Stimulated activated CD8-positive, alpha-beta memory T cell treated with anti-CD3 and anti-CD28 coated beads, Interleukin-15, amount 100 ng/mL, for 48 hours (primary cell): ENCODE results near the gene PKD1L1.

Experiments used
- DNase-seq, 2 donors: peaks; one replicate each; pipeline ENCODE4 v3.0.0-alpha.2; 2020; ENCODE audit warnings: low read depth in 2 of 2

Gene PKD1L1

DNA sequence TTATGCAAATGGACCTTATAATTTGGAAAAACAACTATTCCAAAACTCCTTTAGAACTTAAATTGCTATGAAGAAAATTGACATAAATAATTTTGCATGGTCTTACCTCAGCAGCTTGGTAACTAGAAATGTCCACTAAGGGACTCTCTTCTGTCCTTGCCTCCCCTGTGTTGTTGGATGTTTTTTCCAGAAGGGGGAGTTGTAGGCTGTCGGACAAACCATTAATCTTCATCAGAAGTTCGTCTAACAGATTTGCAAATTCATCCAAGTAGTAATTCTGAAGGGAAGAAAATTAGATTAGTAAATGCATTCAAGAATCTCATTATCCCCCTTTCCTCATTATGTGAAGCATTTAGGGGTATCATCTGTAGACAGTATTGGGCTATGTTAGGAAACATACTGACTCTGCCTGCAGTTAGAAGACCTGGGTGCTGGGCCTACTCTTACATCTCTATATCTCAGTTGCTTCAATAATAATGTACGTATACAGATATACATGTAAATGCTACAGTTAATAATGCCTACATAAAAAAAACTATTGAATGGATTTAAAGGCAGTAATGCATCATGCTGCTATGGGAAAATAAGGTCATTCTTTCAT, 155.6 kb downstream of the PKD1L1 start:
- no peak for DNase-seq

DNA sequence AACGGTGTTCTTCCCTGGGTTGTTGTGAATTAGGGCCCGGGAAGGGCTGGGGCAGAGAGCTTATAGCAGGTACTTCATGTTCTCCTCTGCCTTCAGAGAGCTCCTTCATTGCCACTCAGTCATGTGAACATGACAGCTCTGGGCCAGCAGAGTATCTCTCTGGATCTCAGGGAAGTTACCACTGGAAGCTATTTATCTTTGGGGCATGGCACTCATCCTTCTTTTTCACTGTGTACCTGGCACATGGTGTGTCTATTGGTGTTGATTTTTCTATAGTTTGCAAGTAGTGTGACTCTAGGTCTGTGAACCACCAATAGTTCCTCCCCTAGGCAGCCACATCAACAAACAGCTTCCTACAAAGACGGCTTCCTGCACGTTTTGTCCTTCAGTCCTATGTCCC, 156.6 kb downstream of the PKD1L1 start:
- no peak for DNase-seq

DNA sequence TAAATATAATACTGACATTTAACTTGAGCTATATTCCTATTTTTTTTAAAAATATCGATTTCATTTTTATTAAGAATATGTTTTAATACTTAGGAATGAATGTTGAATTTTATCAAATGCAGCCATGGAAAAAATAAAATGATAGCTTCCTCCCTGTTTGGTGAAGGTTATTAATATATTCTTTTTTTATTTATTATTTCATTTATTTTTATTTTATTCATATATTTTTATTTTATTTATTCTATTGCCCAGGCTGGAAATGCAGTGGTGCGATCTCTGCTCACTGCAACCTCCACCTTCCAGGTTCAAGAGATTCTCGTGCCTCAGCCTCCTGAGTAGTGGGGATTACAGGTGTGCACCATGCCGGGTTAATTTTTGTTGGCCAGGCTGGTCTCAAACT, 160.2 kb downstream of the PKD1L1 start:
- no peak for DNase-seq

DNA sequence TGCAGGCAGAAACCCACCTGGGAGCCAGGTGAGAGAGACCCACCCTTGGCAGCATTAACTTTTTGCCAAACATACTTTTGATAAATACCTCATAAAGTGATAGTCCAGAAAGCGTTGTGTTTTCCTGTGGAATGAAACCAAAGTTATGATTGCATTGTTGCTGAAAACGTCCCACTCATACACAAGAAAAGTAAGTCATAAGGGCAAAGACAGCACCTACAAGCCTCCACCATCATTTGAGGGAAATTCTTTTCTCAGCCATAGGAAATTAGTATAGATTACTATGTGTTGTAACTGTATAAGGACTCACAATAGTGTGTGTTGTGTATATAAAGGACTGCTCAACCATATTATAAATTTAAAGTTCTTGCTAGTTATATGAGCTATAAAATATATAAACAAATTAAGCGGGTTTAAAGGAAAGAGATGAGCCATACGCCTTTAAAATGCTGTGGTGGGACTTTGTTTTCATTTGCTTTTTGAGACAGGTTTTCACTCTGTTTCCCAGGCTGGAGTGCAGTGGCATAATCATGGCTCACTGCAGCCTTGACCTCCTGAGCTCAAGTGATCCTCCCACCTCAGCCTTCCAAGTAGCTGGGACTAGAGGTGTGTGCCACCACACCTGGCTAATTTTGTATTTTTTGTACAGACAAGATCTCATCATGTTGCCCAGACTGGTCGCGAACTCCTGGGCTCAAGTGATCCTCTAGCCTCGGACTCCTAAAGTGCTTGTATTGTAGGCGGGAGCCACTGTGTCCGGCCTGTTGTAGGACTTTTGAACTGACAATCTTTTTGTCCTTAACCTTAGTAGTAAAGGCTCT, 160.8 kb downstream of the PKD1L1 start:
- no peak for DNase-seq

DNA sequence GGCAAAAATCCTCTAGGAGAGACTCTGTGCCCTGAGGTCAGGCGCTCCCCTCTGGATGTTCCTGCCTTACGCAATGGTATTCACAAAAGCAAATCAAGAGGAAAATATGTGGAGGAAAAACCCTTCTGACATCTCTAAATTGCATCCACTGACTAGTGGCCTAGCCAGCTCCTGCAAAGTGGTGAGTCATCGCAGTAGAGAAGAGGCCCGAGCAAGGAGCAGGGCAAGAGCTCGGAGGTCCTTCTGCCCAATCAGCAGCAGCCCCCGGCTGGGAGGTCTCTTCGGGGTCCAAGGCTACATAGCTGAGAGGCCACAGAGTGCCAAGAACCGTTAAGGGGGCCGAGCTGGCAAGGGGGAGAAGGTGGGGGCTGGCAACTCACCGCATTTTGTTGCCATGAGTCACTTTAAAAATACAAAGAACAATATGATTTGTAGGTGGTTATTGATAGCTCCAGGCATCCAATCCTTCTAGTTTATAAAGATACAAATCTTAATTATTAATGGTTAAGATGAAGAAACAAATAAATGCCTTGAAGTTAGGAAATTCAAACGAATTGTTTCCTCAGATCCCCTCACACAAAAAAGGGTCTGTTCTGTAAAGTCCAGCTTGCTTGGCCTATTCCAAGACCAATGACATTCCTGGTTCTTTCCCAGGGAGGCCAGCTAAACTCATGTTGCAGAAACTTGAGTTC, 161.6 kb downstream of the PKD1L1 start:
- no peak for DNase-seq

DNA sequence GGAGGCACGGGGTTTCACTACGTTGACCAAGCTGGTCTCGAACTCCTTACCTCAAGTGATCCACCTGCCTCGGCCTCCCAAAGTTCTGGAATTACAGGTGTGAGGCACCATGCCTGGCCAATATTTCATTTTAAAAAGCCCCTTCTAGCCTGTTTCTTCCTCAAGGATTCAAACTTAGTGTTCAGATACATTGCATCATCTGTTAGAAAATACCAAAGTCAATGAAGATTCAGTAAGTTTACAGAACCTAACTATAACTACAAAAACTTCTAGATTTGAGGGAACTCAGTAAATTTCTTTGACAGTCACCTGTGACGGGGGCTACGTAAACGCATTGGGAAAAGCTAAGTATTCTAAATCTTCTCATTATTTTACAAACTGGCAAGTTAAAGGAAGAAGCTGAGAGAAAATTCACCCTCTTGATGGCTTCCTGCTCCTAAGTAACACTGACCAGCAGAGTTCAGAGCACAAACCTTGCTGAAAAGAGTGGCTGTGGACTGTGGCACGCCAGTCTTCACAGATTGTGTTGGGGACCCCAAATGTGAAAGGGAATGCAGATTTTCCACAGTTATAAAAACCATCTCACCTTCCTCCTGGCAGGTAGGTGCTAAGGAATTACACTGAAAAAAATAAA, 162.2 kb downstream of the PKD1L1 start:
- DNase-seq = no peak

DNA sequence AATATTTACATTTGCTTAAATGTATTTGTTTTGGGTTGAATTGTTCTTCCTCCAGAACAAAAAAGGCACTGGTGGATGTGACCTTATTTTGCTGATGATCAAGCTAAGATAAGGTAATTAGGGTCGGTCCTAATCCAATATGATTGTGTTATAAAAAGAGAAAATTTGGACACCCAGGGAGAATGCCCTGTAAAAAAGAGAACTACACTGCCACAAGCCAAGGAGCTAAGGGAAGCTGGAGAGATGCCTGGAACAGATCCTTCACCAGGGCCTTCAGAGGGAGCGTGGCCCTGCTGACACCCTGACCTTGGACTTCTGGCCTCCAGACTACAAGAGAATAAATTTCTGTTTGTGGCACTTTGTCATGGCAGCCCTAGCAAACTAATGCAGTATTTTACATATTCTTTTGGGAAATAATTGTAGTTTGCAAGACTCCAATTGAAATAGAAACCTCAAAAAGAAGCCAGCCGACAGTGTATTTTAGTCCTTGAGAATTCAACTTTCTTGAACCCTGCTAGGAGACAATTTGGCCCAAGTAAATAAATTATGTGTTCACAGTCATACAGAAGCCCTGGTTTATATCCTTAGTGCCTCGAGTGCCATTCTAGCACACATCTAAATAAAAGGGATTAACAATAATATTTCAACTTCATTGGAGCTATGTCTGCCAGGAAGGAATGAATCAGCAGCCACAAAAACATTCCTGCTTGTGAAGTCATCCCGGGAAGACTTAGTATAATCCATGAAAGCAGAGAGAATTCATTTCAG, 164.6 kb downstream of the PKD1L1 start:
- no peak for DNase-seq

DNA sequence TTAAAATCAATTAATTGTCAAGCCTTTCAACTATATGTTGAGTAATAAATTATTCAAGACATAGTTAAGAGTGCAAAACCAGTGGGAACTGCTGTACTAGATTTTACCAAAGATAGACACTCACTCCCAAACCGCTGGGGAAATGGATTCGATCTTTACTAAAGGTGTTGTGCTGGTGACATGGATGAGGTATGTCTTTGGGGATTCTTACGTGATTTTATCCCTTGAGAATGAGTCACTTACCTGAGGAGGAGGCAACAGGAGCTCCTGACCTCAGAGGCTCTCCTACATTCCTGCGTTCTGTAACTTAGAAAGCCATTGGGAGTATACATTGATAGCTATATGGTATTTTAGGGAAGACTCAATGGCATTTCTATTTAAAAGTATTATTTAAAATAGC, 165.5 kb downstream of the PKD1L1 start:
- no peak for DNase-seq

DNA sequence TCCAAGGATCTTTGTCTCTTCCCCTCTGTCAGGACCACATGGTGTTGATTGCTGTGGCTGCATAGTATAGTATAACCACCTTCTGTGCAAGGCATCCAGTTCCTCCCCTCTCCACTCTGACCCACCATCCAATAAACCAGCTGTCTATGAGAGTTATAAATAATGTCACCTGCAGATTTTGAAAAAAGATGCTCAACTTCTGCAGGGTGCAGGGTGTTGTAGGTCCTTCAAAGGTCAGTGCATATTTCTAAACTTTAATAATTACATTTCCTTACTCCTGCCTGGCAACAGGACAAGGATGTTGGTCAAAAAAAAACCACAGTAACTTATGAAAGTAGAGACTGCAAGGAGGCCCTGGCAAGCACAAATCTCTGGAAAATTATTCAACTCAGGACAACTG, 166.2 kb downstream of the PKD1L1 start:
- DNase-seq = no peak

DNA sequence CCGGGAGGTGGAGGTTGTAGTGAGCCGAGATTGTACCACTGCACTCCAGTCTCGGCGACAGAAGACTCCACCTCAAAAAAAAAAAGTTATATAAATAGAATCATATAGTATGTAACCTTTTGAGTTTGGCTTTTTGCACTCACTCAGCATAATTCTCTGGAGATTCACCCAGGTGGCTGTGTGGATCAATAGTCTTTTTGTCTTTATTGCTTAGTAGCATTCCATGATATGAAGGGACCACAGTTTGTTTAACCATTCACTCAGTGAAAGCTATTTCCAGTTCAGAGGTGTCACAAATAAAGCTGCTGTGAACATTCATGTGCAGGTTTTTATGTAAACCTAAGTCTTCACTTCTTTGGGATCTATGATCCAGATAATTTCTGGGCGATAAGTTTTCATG, 167.7 kb downstream of the PKD1L1 start:
- DNase-seq = no peak

DNA sequence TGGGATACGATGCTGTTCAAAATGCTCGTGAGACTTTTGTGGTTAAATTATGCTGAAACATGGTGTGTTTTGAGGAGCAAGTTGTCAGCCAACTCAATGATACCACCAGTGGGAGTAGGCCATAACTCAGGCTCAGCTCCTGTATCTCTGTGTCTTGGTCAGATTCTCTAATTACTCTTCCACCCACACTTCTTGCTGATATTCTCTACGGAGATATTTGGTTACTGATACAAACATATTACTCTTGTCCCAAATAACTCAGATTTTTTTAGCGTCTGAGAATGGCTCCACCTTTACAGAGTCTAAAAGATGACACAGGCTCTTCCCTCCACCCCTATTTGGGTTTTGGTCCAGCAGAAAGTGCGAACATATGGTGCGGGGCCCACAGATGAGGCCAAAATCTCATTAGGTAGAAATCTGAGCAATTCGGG, 168.9 kb downstream of the PKD1L1 start:
- no peak for DNase-seq

DNA sequence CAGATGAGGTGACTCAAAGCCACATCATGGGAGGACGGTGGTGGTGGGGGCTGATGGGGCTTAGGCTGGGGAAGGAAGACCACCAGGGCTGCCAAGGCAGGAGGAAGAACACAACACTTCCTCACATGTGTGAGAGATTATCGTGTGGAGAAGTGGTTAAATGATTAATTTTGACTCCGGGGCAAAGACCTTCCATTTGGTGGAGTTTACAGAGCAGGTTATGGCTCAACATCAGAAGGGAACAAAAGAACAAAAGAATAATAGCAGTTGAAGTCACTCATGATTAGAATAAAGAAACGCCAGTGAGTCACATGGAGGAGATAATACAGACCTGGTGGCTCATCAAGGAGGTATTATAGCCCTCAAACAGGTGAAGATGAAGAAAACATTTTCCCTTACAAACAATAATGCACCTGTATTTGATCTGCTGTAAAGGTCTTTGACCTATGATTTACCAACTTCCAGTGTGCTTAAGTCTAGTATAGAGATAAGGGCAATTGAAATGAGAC, 170.1 kb downstream of the PKD1L1 start:
- no peak for DNase-seq

DNA sequence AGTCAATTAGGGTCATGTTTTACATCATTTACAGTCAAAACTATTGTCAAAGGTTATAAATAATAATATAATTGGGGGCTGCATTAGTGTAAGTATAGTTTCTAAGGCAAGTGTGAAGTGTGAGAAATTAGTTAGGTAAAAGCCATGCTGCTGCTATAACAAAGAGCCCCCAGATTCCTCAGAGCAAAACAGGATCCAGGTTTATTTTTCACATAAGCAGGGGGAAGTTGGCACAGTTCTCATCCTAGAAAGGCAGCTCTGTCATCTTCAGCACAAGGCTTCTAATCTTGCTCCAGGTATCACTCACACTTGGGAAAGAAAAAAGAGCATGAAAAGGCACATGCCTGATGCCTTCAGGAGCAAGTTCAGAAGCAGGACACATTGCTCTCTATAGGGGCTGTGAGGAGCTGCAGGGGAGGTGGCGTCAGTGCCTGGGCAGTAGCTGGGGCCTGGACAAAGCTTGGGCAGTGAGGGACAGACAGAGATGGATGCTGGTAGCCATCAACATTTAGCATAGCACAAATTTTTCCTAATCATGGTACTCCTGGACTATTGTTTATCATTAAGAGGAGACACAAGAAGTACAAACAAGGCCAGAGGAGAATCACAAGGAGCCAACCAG, 170.6 kb downstream of the PKD1L1 start:
- DNase-seq = no peak

DNA sequence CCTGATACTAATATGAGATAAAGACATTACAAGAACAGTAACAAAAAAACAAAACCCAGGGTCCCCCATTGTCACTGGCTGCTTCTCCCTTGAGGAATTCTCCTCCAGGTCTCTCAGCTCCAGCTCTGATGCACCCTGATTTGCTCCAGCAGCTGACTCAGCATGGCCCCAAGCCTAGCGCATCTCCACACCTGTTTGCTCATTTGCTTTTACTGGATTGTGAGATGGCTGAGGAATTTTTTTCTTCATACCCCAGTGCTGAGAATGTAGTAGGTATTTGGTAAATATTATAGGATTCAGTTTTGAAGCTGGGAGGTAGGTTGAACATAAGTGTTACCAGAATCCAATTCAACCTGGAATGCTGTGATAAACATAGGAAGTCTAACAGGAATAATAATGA, 171.9 kb downstream of the PKD1L1 start:
- no peak for DNase-seq

DNA sequence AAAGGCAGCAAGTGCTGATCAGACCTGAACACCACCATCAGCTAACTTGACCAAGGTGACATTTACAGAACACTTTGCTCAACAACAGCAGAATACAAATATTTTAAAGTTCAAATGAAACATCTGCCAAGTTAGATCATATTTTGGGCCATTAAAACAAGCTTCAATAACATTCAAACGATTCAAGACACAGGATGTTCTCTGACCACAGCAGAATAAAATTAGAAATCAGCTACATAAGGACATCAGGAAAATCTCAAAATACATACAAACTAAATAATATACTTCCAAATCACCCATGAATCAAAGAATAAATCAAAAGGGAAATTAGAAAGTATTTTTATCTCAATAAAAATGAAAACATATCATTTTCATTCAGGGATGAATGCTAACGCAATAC, 173.0 kb downstream of the PKD1L1 start:
- no peak for DNase-seq

DNA sequence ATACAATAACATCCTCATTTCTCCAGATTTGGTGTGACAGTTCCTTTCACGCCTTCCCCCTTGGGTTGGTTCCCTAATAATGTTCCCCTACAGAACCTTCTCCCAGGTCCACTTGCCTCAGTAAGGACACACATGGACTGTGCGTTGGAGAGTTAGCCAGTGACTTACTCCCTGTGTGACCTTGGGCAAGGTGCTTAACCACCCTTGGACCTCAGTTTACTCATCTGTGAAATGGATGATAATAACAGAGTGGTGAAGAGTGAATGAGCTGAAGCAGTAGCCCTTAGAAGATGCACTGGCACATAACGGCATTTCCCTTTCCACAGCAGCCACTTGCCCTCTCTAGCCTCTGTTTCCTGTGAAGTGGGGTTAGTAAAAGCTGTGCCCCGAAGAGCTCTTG, 175.8 kb downstream of the PKD1L1 start:
- no peak for DNase-seq

DNA sequence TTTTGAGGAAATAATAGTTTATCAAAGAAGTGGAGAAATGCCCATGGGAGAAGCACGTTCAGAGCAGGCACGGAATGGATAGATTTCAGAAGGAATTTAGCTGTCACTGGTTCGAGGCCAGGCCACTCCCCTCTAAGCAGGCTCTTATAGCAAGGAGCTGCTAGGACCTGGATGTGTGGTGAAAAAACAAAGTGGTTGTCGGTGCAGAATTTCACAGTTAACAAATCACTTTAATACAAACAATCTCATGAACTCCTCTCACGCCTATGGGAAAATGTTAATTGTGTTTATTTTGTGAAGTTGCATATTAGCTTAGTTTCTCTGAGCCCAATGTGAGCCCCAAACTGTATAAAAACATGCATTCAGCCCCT, 176.3 kb downstream of the PKD1L1 start:
- no peak for DNase-seq

DNA sequence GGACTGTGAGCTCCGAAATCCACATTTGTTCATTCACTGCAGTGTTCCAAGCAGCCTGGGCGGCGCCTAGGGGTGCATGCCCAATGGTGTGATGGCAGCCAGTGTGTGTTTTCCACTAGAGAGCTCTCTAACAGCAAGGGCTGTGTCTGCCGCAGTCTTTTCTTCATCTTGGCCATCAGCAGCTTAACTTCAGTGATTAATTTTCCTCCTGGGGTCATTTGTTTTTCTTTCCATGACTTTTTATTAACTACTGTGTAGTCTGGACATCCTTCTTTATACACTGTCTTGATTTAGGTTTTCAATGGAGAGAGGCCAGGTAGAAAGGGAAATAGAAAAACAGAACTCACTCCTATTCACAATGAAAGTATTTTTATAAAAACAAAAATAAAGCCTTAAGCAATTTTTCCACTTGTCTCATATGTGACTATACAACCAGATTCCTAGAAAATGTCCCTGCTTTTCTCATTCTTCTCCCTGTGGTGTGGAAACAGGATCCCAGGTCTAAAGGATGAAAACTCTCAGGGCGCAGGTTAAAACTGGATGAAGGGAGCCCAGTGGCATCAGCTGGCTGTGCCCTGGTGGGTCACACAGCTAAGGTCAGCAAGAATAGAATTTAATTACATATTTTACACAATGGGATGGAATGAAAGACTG, 176.8 kb downstream of the PKD1L1 start:
- no peak for DNase-seq

DNA sequence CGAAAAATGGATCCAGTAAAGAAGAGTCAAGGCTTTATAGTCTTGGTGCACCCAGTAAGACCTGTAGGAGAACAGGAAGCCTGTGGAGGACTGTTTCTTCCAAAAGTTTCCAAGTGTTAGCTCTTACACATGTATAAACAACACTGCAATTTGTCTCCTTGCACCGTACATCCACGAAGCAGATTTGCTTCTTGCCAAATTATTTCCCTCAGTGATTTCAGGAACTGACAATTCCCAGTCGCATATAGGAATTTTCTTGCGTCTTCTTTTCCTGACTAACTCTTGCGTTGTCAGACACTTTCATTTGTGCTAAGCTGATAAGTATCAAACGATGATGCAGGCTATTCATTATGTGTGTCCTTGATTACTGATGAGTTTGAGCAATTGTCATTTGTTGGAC, 182.1 kb downstream of the PKD1L1 start:
- DNase-seq = no peak

DNA sequence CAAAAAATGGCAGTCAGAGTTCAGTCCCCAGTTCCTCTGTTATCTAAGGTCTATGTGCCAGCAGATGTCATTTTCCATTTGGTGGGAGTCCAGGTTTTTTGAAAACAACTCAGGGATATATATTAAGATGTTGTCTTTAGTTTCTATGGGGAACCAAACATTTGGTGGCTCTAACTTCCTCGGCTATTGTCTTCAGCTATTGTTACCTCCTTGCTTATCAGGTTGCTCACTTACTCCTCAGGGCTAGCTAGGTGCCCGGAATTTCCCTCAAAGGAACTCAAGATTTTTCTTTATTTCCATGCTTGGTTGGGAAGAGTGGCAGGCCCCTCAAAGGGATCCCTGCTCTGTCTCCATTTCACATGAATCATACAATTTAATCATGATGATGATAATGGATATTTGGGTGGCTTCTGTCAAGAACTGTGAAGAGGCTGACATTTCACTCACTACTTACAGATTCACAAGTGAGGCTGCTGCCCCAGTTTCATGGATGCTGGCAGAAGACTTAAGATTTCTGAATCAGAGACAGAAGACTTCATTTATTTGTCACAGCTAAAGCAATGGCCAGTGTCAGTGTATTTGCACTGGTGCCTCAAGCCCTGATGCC, 182.8 kb downstream of the PKD1L1 start:
- DNase-seq = no peak
